Natural killer cell treated with Interleukin-12 subunit alpha and Interleukin-12 subunit beta and Interleukin-15 and Interleukin-18, amount 100 ng/mL, for 72 hours (primary cell): ENCODE data around the gene DTL. TPM values are rescaled to one million over a fixed set of nuclear protein-coding genes. Genes with fewer than 3 reads are reported as not detected.

Experiments used
- ATAC-seq, 2 donors: fragments of 150-1000 bp; cut with Tn5 transposase in 1 of 2; sonication (Bioruptor Pico), chemical (Tn5 transposase) in 1 of 2; 2 replicates each; pipeline ENCODE4 v1.10.0; 2021
- DNase-seq: peaks from one replicate; pipeline ENCODE4 v3.0.0; 2022; ENCODE audit warnings: low spot score
- H3K27ac Mint-ChIP-seq, 2 donors: 1 replicate in 1 of 2; 2 replicates in 1 of 2; pipeline ENCODE4 v1.8.0; 2022; ENCODE audit warnings: mixed read lengths in 2 of 2, mild to moderate bottlenecking in 1 of 2, moderate library complexity in 1 of 2
- H3K27me3 Mint-ChIP-seq, 2 donors: 1 replicate in 1 of 2; 2 replicates in 1 of 2; pipeline ENCODE4 v1.8.0; 2022; ENCODE audit warnings: mixed read lengths in 2 of 2
- H3K36me3 Mint-ChIP-seq: one replicate; pipeline ENCODE4 v1.8.0; 2022; ENCODE audit warnings: mixed read lengths
- H3K4me1 Mint-ChIP-seq, 2 donors: 1 replicate in 1 of 2; 2 replicates in 1 of 2; pipeline ENCODE4 v1.8.0; 2022; ENCODE audit warnings: low read depth in 2 of 2, mixed read lengths in 2 of 2, mild to moderate bottlenecking in 1 of 2
- H3K4me3 Mint-ChIP-seq: one replicate; pipeline ENCODE4 v1.8.0; 2022; ENCODE audit warnings: mixed read lengths
- H3K9me3 Mint-ChIP-seq: 2 replicates; pipeline ENCODE4 v1.8.0; 2022; ENCODE audit warnings: mixed read lengths
- total RNA-seq, 2 donors: library from RNA; stranded (reverse); gene quantifications; one replicate each; pipeline ENCODE4 v1.2.3, GENCODE V29; 2022

The DTL gene
- total RNA-seq, 2 donors from 2014 or later: 43.2 to 90.3 TPM

DNA sequence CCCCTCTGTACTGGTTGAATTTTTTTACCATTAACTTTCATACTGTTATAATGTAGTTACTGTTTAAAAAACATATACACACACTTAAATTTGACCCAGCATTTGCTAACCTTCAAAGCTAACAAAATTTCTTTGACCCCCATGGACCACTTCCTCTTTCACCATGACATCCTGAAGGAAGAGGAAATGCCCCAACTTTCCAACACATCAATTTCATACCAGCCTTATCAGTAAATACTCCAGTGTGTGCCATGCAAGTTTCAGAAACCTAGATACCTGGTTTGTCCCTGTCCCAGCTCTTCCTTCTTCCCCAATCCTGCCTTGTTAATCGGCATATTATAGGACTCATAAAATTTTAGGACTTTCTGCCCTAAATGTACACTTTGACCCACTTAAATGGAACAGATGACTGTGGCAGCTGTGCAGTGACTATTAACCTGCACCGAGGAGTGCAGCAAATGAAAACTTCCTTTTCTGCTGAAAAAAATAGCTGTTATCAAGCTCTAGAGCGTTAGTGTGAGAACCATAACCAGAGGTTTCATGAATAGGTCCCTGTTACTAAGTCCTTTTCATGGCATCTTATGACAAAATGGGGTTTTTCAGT is 54.1 kb downstream of the DTL start:
- DNase-seq (no peak), ATAC-seq (no peak)
- Mint-ChIP-seq H3K36me3 (peaks cover 24% of the 10 kb centered on the region), H3K27me3 (no peaks in the 10 kb centered on the region), H3K4me3 (peak overlapping the region; percentile 4), H3K4me1 (peaks cover 14 to 33% of the 10 kb centered on the region in 2 donors), H3K9me3 (no peaks in the 10 kb centered on the region), H3K27ac (peak overlapping the region; percentile 15 to 72)

GRCh38 chr1:212091438-212092121 is 56.0 kb downstream of the DTL start:
- Mint-ChIP-seq H3K27ac (no peak overlapping the region), H3K4me3 (no peak overlapping the region), H3K27me3 (no peaks in the 10 kb centered on the region), H3K9me3 (no peaks in the 10 kb centered on the region), H3K4me1 (peaks cover 19 to 45% of the 10 kb centered on the region in 2 donors), H3K36me3 (peaks cover 31% of the 10 kb centered on the region)
- DNase-seq (no peak), ATAC-seq (no peak)

DNA sequence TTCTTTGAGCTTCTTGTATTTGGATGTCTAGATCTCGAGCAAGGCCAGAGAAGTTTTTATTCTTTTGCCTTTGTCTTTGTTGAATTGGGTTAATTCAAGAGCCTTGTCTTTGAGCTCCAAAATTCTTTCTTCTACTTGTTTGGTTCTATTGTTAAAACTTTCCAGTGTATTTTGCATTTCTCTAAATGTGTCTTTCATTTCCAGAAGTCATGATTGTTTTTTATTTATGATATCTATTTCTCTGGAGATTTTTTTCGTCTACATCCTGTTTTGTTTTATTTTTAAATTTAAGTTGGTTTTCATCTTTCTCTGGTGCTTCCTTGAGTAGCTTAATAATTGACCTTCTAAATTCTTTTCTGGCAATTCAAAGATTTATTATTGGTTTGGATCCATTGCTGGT is 61.8 kb downstream of the DTL start:
- Mint-ChIP-seq H3K27ac (no peak overlapping the region), H3K4me3 (no peak overlapping the region), H3K9me3 (no peaks in the 10 kb centered on the region), H3K36me3 (peaks cover 39% of the 10 kb centered on the region), H3K27me3 (no peaks in the 10 kb centered on the region), H3K4me1 (peaks cover 14 to 27% of the 10 kb centered on the region in 2 donors)
- DNase-seq: no peak
- no peak for ATAC-seq

DNA sequence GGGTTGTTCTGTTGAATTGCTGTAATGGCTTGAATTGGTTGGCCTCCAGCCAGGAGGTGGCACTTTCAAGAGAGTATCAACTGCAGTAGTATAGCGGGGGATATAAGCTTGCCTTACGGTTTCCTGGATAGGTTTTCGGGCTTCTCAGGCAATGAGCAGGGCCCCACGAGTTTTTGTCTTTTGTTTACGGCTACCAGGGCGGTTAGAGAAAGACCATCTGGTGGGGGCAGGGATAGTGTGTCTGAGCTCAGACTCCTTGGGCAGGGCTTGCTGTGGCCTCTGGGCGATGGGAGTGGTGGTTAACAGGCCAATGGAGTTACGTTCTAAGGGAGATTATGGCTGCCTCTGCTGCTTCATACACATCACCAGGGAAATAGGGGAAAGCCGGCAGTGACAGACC is 62.8 kb downstream of the DTL start:
- H3K36me3 Mint-ChIP-seq: peaks cover 39% of the 10 kb centered on the region
- ATAC-seq (no peak), DNase-seq (no peak)
- no peaks in the 10 kb centered on the region for H3K9me3 Mint-ChIP-seq
- H3K4me3 Mint-ChIP-seq: no peak overlapping the region
- no peak overlapping the region for H3K27ac Mint-ChIP-seq
- H3K27me3 Mint-ChIP-seq: no peaks in the 10 kb centered on the region
- H3K4me1 Mint-ChIP-seq: peaks cover 14 to 27% of the 10 kb centered on the region in 2 donors

GRCh38 chr1:212098771-212099170 is 63.2 kb downstream of the DTL start:
- Mint-ChIP-seq H3K27ac (no peak overlapping the region), H3K4me3 (no peak overlapping the region), H3K9me3 (no peaks in the 10 kb centered on the region), H3K4me1 (peaks cover 14 to 26% of the 10 kb centered on the region in 2 donors), H3K36me3 (peaks cover 38% of the 10 kb centered on the region), H3K27me3 (no peaks in the 10 kb centered on the region)
- ATAC-seq (no peak), DNase-seq (no peak)

GRCh38 chr1:212101251-212101650 is 65.7 kb downstream of the DTL start:
- Mint-ChIP-seq H3K9me3 (no peaks in the 10 kb centered on the region), H3K4me1 (peaks cover 8 to 9% of the 10 kb centered on the region in 2 donors), H3K36me3 (peaks cover 25% of the 10 kb centered on the region), H3K4me3 (no peak overlapping the region), H3K27ac (peak overlapping the region in 1 of 2 donors; percentile 16), H3K27me3 (no peaks in the 10 kb centered on the region)
- DNase-seq: no peak
- no peak for ATAC-seq

- ATAC-seq: no peak
- Mint-ChIP-seq H3K36me3 (peaks cover 21% of the 10 kb centered on the region), H3K27me3 (no peaks in the 10 kb centered on the region), H3K4me1 (peaks cover 6 to 8% of the 10 kb centered on the region in 2 donors), H3K9me3 (no peaks in the 10 kb centered on the region), H3K27ac (peak overlapping the region in 1 of 2 donors; percentile 16), H3K4me3 (no peak overlapping the region)
- no peak for DNase-seq
These were observed 66.2 kb downstream of the DTL start for GRCh38 chr1:212101735-212102134.

DNA sequence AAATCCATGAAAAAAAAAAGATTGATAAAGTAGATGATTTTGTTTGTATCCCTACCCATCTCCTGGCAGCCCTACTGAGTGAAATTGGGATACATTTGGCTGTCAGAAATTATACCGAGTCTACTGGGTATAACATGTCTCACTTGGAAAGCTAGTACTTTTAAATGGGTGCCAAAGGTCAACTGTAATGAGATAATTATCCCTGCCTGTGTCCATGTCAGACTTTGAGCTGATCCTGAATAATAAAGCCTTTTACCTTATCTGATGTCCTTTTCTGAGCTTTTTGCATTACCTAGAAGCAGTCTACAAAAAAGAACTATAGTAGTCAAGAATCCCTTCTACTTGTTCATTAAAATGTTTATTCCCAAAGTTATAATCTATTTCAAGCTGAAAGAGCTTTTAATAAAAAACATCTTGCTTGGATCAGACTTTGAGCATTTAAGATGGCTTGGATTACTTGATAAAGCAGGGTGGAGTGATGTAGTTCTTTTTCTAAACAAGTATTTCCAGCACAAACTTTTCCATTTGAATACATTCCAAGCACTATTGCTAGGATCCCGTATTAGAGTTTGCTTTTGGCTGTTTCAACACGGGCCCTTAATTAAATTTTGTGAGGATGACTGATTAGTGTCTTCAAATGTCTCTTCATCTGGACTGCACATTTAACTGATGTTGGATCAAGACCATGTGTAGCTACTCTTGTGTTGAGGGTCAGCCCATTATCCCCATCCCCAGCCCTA is 69.2 kb downstream of the DTL start:
- Mint-ChIP-seq H3K4me3 (no peak overlapping the region), H3K36me3 (peaks cover 10% of the 10 kb centered on the region), H3K9me3 (no peaks in the 10 kb centered on the region), H3K4me1 (peaks cover 0 to 6% of the 10 kb centered on the region in 2 donors), H3K27me3 (no peaks in the 10 kb centered on the region), H3K27ac (no peak overlapping the region)
- ATAC-seq: no peak
- DNase-seq: no peak

GRCh38 chr1:212106286-212106792 is 70.8 kb downstream of the DTL start:
- DNase-seq (no peak), ATAC-seq (no peak)
- Mint-ChIP-seq H3K4me3 (no peak overlapping the region), H3K9me3 (no peaks in the 10 kb centered on the region), H3K27ac (no peak overlapping the region), H3K4me1 (peaks cover 0 to 5% of the 10 kb centered on the region in 2 donors), H3K27me3 (no peaks in the 10 kb centered on the region), H3K36me3 (peaks cover 9% of the 10 kb centered on the region)

- ATAC-seq: no peak
- no peaks in the 10 kb centered on the region for H3K9me3 Mint-ChIP-seq
- H3K36me3 Mint-ChIP-seq: peaks cover 4% of the 10 kb centered on the region
- DNase-seq: no peak
- no peaks in the 10 kb centered on the region for H3K4me1 Mint-ChIP-seq
- no peak overlapping the region for H3K4me3 Mint-ChIP-seq
- no peaks in the 10 kb centered on the region for H3K27me3 Mint-ChIP-seq
- no peak overlapping the region for H3K27ac Mint-ChIP-seq
These were observed 71.9 kb downstream of the DTL start for GRCh38 chr1:212107481-212107880.

GRCh38 chr1:212108187-212108586 is 72.6 kb downstream of the DTL start:
- Mint-ChIP-seq H3K9me3 (no peaks in the 10 kb centered on the region), H3K4me1 (no peaks in the 10 kb centered on the region), H3K4me3 (no peak overlapping the region), H3K27me3 (no peaks in the 10 kb centered on the region), H3K36me3 (peaks cover 4% of the 10 kb centered on the region), H3K27ac (no peak overlapping the region)
- DNase-seq (no peak), ATAC-seq (no peak)

DNA sequence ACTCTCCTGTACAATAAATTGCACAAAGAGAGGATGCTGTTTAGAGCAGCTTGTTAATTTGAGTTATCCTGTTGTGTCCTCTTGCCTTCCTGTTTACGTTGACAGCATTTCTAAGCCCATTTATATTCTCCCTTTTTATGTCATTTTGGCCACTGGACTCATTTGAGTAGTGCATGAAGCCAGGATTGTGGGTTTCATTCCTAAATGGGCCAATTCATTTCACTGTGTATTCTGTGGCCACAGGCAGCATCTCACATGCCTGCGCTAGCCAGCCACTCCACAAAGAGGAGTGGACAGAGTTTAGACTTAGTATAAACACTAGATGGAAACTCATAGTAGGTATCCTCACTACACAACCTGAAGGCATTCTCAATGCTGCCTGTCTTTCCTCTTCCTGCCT is 73.4 kb downstream of the DTL start:
- Mint-ChIP-seq H3K27me3 (no peaks in the 10 kb centered on the region), H3K4me1 (no peaks in the 10 kb centered on the region), H3K27ac (no peak overlapping the region), H3K9me3 (no peaks in the 10 kb centered on the region), H3K36me3 (peaks cover 3% of the 10 kb centered on the region), H3K4me3 (no peak overlapping the region)
- no peak for DNase-seq
- no peak for ATAC-seq

- Mint-ChIP-seq H3K27me3 (no peaks in the 10 kb centered on the region), H3K27ac (no peak overlapping the region), H3K4me1 (no peaks in the 10 kb centered on the region), H3K36me3 (no peaks in the 10 kb centered on the region), H3K4me3 (no peak overlapping the region), H3K9me3 (no peaks in the 10 kb centered on the region)
- ATAC-seq (no peak), DNase-seq (no peak)
These were observed 74.2 kb downstream of the DTL start for GRCh38 chr1:212109728-212110127.

GRCh38 chr1:212110617-212111016 is 75.1 kb downstream of the DTL start:
- H3K9me3 Mint-ChIP-seq: no peaks in the 10 kb centered on the region
- H3K27me3 Mint-ChIP-seq: no peaks in the 10 kb centered on the region
- no peak overlapping the region for H3K4me3 Mint-ChIP-seq
- H3K27ac Mint-ChIP-seq: no peak overlapping the region
- H3K4me1 Mint-ChIP-seq: no peaks in the 10 kb centered on the region
- no peak for ATAC-seq
- H3K36me3 Mint-ChIP-seq: no peaks in the 10 kb centered on the region
- no peak for DNase-seq
